ENCODE measurements around the gene GABBR2. TPM values are rescaled to one million over a fixed set of nuclear protein-coding genes. Genes with fewer than 3 reads are reported as not detected.

The GABBR2 gene
- total and polyA plus RNA-seq, 2 of the 8 experiments (the other 6 are each of a cell fraction or from before 2014, with no cell fraction given), result 0.50 to 1.2 TPM

- TF ChIP-seq NANOG (IDR thresholded peaks at IDR 0.05; ENCODE audit: insufficient read depth, low read depth, low read length, poor library complexity, severe bottlenecking) (no peak), CEBPB (IDR thresholded peaks at IDR 0.05; ENCODE audit: low read depth, low read length) (no peak), HDAC6 (IDR thresholded peaks at IDR 0.05; ENCODE audit: low read depth, low read length) (no peak)
Observed at GRCh38 chr9:98667005-98667640, 41.6 kb downstream of the GABBR2 start (continued).

Data from H1 (cell line).